Measurements from ENCODE around the gene LRBA.
A peak's percentile ranks its signal among the peaks of the same experiment; 100 is the strongest.
"Not testable (repeated sequence)": the region's sequence is repeated elsewhere in the genome, so short reads cannot be mapped to it uniquely, and the experiment has no call there.

Gene LRBA

DNA sequence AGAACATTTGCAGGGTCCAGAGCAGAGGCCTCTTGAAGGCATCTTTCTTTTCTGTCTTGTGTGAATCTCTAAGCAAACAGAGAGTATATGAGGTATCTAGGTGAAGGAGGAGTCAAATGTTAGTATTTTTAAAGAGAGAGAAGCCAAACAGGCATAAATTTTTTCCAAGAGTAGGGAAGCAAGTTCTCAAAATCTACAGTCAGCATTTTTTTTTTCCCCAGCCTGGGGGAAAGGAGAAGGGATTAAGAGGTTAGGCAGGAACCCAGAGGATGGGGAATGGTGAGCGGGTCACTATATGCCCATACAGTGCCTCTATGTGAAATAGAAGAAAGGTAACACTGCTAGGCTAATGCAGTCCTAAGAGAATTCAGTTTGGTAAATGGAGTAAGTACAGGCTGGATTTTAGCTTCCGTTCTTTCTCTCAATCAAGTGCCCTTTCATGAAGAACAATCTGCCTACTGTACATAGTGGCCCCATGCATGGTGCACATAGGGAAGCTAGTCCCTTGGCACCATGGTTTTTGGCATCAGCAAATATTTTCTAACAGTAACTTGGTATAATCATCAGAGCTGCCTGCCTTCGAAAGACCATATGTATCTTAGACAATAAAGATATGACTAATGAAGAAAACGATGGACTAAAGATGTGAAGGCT, 596.2 kb downstream of the LRBA start:
- no peak for DNase-seq (ENCODE audit: low read depth)

GRCh38 chr4:150415213-150415612, 599.9 kb downstream of the LRBA start:
- peak; percentile 34 for DNase-seq (ENCODE audit: low read depth)

DNA sequence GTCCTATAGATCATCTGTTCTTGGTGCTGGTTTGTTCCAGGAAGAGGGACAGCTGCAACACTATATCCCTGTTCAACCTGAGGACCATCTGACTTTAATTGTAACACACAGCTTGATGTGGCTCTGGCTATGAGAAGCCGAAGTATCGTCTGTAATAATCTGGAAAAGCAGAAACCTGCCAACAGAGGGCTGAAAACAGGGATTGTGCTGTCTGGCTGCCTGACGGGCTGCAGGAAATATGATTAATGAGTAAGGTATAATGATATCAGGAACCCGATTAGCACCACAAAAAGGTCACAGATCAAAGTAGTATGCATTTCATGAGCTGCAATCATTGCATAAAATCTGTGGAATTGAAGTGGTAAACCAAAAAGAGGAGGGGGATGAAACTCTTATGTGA, 603.6 kb downstream of the LRBA start:
- DNase-seq (ENCODE audit: low read depth), result no peak

GRCh38 chr4:150402871-150403272, 612.2 kb downstream of the LRBA start:
- peak; percentile 69 for DNase-seq (ENCODE audit: low read depth)

GRCh38 chr4:150401083-150401687, 613.9 kb downstream of the LRBA start:
- DNase-seq (ENCODE audit: low read depth), result no peak

GRCh38 chr4:150395872-150396271, 619.2 kb downstream of the LRBA start:
- no peak for DNase-seq (ENCODE audit: low read depth)

GRCh38 chr4:150394046-150394445, 621.0 kb downstream of the LRBA start:
- peak; percentile 81 for DNase-seq (ENCODE audit: low read depth)

DNA sequence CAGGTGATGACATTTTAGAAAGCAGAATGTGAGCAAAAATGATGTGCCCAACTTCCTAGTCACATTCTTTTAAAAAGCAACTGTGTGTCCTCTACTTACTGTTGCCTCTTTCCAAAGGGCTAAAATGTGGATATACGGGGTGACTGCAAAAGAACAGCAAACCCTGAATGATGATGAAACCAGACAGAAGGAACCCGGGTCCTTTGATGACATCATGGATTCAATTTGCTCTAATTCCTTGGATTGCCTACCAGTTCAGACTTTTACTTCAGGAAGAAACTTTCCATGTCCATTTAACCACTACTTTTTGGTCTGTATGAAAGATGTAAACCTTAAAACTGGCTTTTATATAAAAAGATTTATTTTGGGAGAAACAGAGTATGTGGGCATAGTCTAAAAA, 624.0 kb downstream of the LRBA start:
- no peak for DNase-seq (ENCODE audit: low read depth)

- DNase-seq (ENCODE audit: low read depth), result no peak
Measured at GRCh38 chr4:150390531-150390910, 624.6 kb downstream of the LRBA start.

GRCh38 chr4:150389896-150390530, 625.1 kb downstream of the LRBA start:
- peak; percentile 99 for DNase-seq (ENCODE audit: low read depth)

- DNase-seq (ENCODE audit: low read depth), result no peak
Measured at GRCh38 chr4:150387981-150388380, 627.1 kb downstream of the LRBA start.

DNA sequence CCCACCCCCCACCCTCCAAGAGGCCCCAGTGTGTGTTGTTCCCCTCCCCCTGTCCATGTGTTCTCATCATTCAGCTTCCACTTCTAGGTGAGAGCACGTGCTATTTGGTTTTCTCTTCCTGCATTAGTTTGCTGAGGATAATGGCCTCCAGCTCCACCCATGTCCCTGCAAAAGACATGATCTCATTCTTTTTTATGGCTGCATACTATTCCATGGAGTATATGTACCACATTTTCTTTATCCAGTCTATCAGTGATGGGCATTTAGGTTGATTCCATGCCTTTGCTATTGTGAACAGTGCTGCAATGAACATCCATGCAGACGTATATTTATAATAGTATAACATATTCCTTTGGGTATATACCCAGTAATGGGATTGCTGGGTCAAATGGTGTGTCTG, 628.7 kb downstream of the LRBA start:
- not testable (repeated sequence) for DNase-seq (ENCODE audit: low read depth)

GRCh38 chr4:150385606-150386005, 629.5 kb downstream of the LRBA start:
- peak; percentile 98 for DNase-seq (ENCODE audit: low read depth)

DNA sequence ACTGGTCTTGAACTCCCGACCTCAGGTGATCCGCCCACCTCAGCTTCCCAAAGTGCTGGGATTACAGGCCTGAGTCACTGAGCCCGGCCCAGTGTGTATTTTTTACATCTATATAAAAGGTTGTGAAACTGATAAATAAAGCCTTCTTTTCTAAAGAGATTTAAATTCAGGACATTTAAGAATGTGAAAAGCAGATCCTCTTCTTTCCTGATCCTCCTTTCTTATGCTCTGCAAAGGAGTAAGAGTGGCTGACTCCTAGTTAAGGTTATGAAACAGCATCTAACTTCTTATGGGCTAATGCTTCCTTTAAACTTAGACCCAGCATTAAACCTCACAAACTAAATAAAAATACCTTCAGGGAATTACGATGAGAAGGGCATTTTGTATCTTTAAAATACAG, 630.8 kb downstream of the LRBA start:
- DNase-seq (ENCODE audit: low read depth), result peak; percentile 27

GRCh38 chr4:150382028-150382427, 633.1 kb downstream of the LRBA start:
- no peak for DNase-seq (ENCODE audit: low read depth)

- DNase-seq (ENCODE audit: low read depth), result no peak
Measured at GRCh38 chr4:150381609-150382008, 633.5 kb downstream of the LRBA start.

DNA sequence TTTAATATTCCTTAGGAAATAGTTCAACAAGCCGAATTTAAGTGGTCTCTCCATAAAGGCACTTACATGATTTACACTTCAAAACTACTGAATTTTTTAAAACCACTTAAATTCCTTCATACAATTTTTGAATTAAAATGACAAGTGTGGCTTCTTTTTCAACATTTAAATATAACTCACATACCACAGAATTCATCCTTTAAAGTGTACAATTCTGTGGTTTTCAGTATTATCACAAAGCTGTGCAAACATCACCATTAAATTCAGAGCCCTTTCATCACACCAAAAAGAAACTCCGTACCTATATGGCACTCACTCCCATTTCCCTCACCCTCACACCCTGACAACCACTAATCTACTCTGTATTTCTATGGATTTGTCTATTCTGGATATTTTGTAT, 634.0 kb downstream of the LRBA start:
- no peak for DNase-seq (ENCODE audit: low read depth)

DNA sequence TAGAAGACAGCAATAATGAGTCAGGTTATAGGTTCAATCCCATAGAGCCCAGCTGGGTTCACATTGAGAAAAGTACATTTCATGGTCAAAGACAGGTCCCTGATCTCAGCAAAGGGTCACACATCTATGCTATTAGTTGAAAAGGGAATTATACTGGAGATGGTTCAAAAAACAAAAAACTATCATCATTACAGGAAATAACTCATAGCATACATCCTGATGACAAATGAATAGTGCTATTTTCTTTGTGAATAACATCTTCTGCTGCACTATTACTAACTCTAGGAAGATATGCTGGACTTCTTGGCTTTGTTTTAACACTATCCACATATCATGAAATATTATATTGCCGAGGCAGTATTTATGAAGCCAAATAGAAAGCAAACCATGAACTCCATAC, 635.6 kb downstream of the LRBA start:
- no peak for DNase-seq (ENCODE audit: low read depth)

DNA sequence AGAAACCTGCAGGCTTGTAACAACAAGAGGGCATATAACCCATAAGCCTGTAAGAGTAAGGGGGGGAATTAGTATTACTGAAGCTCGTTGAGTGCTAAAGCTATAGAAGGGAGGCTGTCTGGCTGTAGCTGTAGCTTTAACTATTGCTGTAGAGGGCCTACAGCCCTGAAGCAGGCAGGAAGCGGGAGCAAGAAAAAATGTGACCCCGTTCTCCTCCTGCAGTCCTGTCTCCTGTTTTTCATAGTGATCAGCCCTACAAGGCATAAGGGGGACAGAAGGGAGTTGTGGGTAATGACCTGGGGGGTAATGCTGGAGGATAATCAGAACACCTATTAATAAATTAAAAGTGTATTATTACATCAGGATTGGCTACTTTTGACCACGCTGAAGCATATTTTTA, 640.1 kb downstream of the LRBA start:
- DNase-seq (ENCODE audit: low read depth), result no peak

DNA sequence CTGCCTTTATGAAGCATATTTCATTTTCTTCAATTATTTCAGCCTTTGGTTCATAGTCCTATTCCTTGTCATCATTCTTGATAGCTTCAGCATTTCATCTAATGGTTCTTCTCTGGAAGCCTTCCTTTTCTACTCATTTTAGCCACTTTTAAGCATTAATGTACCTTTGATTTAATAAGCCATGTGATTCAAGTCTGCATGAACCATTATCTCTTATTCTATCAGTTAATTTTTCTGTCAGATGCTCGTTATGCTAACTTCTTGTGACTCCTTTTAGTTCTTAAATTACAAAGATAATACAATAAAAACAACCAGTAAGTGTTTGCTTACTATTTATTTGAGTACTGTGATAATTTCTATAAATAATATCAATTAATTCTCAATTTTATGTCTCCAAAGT, 643.2 kb downstream of the LRBA start:
- DNase-seq (ENCODE audit: low read depth), result no peak

- DNase-seq (ENCODE audit: low read depth), result no peak
Measured at GRCh38 chr4:150369434-150370380, 645.4 kb downstream of the LRBA start.

- no peak for DNase-seq (ENCODE audit: low read depth)
Measured at GRCh38 chr4:150368667-150369066, 646.4 kb downstream of the LRBA start.

DNA sequence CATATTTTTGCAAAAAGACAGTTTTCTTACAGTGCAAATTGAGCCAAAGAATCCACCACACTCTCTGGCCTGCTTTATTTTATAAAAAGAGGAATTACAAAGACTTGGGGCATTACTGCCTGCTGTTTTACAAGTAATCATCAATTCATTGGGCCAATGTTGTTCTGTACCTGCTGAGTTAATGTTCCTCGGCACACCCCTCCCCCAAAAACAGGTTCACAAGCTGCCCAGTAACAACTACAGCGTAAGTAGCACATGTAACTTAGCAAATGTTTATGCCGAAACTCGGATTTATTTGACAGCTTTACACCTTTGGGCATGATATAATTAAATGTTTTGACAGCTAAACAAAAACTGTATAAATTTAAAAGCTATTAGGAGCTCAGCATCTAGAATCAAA, 647.8 kb downstream of the LRBA start:
- no peak for DNase-seq (ENCODE audit: low read depth)

Data from amniotic epithelial cell (primary cell).